Left lung (tissue), 10 donors: ENCODE data around the gene HS6ST2. TPM values are rescaled to one million over a fixed set of nuclear protein-coding genes. Genes with fewer than 3 reads are reported as not detected.

Experiments
- ATAC-seq: fragments of 200-7000 bp; cut with Tn5 transposase; one replicate; pipeline ENCODE4 v1.9.1; 2020; ENCODE audit warnings: moderate library complexity
- DNase-seq, 4 donors: peaks; one replicate each; pipeline ENCODE4 v3.0.0-alpha.2; 2013 to 2020
- H3K27ac ChIP-seq, 2 donors: fragments of 200-600 bp; sonication (generic) in 1 of 2; one replicate each; pipeline versions ENCODE4 v1.5.0 to v1.8.0; 2020 to 2021
- H3K27me3 ChIP-seq, 2 donors: fragments of 200-600 bp; sonication (generic) in 1 of 2; one replicate each; pipeline versions ENCODE4 v1.5.0 to v1.8.0; 2020 to 2021
- H3K36me3 ChIP-seq, 2 donors: fragments of 200-600 bp; sonication (generic) in 1 of 2; one replicate each; pipeline versions ENCODE4 v1.5.0 to v1.8.0; 2020 to 2021
- H3K4me1 ChIP-seq, 2 donors: fragments of 200-600 bp; one replicate each; pipeline ENCODE4 v1.8.0; 2021
- H3K4me3 ChIP-seq, 2 donors: fragments of 200-600 bp; sonication (generic) in 1 of 2; one replicate each; pipeline versions ENCODE4 v1.5.0 to v1.8.0; 2020 to 2021; ENCODE audit warnings: mild to moderate bottlenecking in 1 of 2
- H3K9me3 ChIP-seq, 2 donors: fragments of 200-600 bp; sonication (generic) in 1 of 2; one replicate each; pipeline versions ENCODE4 v1.5.0 to v1.8.0; 2020 to 2021
- intact Hi-C, 2 donors: fragments of 100-400 bp; cut with DNase I; formaldehyde crosslinking; loops; one replicate each; pipeline versions ENCODE4 v1.11.2 to v1.14.2; 2022
- polyA plus RNA-seq, 6 donors: library from polyadenylated mRNA; unstranded; fragments of 120-200 nt; gene quantifications; one replicate each; pipeline ENCODE4 v1.2.1, GENCODE V29; 2013; ENCODE audit not compliant: insufficient read length in 6 of 6
- total RNA-seq, 2 donors: library from RNA; stranded (reverse); fragmentation: NEBNext Ultra II Directional; extraction: Animal tissue kit (Norgen Biotek cat#: 25700); gene quantifications; one replicate each; pipeline ENCODE4 v1.2.1, GENCODE V29; 2021
- TF ChIP-seq, protein P1 (sequence below), 2 donors: fragments of 200-600 bp; sonication (generic) in 1 of 2; IDR thresholded peaks; one replicate each; pipeline versions ENCODE4 v1.5.0 to v1.8.0; 2021; ENCODE audit warnings: antibody characterized with exemption in 2 of 2
- donor health status: DM: no; HTN: yes; CAD: no.
- donor health status: DM: no; HTN: no; CAD: no.

HS6ST2 gene
- total and polyA plus RNA-seq, 8 donors: 1.0 to 22.9 (median 15.2) TPM

GRCh38 chrX:132748909-132749308, 209.5 kb downstream of the HS6ST2 start:
- ATAC-seq (no peak), DNase-seq (no peak)
- no peak overlapping the region for H3K4me3 ChIP-seq
- no peak overlapping the region for H3K27ac ChIP-seq
- no peaks in the 10 kb centered on the region for H3K36me3 ChIP-seq
- H3K4me1 ChIP-seq: no peaks in the 10 kb centered on the region
- no peaks in the 10 kb centered on the region for H3K9me3 ChIP-seq
- TF ChIP-seq, protein P1, sequence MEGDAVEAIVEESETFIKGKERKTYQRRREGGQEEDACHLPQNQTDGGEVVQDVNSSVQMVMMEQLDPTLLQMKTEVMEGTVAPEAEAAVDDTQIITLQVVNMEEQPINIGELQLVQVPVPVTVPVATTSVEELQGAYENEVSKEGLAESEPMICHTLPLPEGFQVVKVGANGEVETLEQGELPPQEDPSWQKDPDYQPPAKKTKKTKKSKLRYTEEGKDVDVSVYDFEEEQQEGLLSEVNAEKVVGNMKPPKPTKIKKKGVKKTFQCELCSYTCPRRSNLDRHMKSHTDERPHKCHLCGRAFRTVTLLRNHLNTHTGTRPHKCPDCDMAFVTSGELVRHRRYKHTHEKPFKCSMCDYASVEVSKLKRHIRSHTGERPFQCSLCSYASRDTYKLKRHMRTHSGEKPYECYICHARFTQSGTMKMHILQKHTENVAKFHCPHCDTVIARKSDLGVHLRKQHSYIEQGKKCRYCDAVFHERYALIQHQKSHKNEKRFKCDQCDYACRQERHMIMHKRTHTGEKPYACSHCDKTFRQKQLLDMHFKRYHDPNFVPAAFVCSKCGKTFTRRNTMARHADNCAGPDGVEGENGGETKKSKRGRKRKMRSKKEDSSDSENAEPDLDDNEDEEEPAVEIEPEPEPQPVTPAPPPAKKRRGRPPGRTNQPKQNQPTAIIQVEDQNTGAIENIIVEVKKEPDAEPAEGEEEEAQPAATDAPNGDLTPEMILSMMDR (IDR thresholded peaks at IDR 0.05): no peak
- intact Hi-C loops: no loop called here
- H3K27me3 ChIP-seq: no peaks in the 10 kb centered on the region

GRCh38 chrX:132748268-132748667, 210.2 kb downstream of the HS6ST2 start:
- H3K27me3 ChIP-seq: no peaks in the 10 kb centered on the region
- TF ChIP-seq, protein P1 (IDR thresholded peaks at IDR 0.05): no peak
- no peaks in the 10 kb centered on the region for H3K4me1 ChIP-seq
- H3K27ac ChIP-seq: no peak overlapping the region
- ATAC-seq (no peak), DNase-seq (no peak)
- H3K4me3 ChIP-seq: no peak overlapping the region
- intact Hi-C loops: no loop called here
- H3K9me3 ChIP-seq: no peaks in the 10 kb centered on the region
- H3K36me3 ChIP-seq: no peaks in the 10 kb centered on the region

DNA sequence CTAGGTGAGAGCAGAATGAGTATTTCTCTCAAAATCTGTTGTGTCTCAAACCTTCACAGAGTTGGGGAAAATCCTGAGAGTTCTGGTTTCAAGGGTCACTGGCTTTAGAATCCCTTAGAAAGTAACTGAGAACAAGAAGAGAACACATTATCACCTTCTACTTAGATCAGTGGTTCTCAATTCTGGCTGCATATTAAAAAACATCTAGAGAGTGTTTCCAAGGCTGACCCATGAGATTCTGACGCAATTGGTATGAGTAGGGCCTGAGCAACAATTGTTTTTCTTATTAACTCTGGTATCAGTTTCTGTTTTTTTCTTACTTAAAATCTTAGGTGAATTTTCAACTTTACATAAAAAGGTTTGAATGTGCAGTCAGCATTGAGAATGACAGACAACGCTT, 212.8 kb downstream of the HS6ST2 start:
- H3K27me3 ChIP-seq: no peaks in the 10 kb centered on the region
- H3K4me1 ChIP-seq: no peaks in the 10 kb centered on the region
- DNase-seq: no peak
- ATAC-seq: no peak
- H3K4me3 ChIP-seq: no peak overlapping the region
- TF ChIP-seq, protein P1 (IDR thresholded peaks at IDR 0.05): no peak
- no peaks in the 10 kb centered on the region for H3K36me3 ChIP-seq
- no peaks in the 10 kb centered on the region for H3K9me3 ChIP-seq
- intact Hi-C loops: no loop called here
- H3K27ac ChIP-seq: no peak overlapping the region

DNA sequence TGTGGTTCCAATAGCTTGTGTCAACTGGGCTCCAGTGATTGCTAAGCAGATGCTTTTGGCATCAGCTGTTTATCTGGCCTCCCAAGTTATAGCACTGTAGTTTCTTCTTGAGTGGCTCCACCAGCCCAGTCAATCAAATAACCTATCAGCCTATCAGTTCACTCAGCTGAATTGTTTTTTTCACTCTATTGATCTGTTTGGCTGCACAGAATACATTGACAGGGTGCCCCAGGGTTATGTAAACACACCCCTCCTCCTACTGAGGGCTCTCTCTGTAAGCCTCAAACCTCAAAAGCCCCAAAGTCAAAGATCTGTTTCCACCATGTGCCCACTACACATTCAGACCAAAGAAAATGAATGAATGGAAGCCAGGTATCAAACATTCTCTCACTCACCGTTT, 214.0 kb downstream of the HS6ST2 start:
- Histone ChIP-seq H3K36me3 (no peaks in the 10 kb centered on the region), H3K4me1 (no peaks in the 10 kb centered on the region), H3K4me3 (no peak overlapping the region), H3K27me3 (no peaks in the 10 kb centered on the region), H3K9me3 (no peaks in the 10 kb centered on the region), H3K27ac (no peak overlapping the region)
- DNase-seq: no peak
- no peak for ATAC-seq
- TF ChIP-seq, protein P1 (IDR thresholded peaks at IDR 0.05): no peak
- intact Hi-C loops: no loop called here

- no peaks in the 10 kb centered on the region for H3K9me3 ChIP-seq
- H3K27me3 ChIP-seq: no peaks in the 10 kb centered on the region
- no peaks in the 10 kb centered on the region for H3K36me3 ChIP-seq
- DNase-seq: no peak
- no peaks in the 10 kb centered on the region for H3K4me1 ChIP-seq
- no peak for ATAC-seq
- intact Hi-C loops: no loop called here
- TF ChIP-seq, protein P1 (IDR thresholded peaks at IDR 0.05): no peak
- H3K27ac ChIP-seq: no peak overlapping the region
- no peak overlapping the region for H3K4me3 ChIP-seq
Observed at GRCh38 chrX:132743086-132743485, 215.3 kb downstream of the HS6ST2 start.
